ENCODE measurements around the gene KISS1R. TPM values are rescaled to one million over a fixed set of nuclear protein-coding genes. Genes with fewer than 3 reads are reported as not detected.
A peak's percentile ranks its signal among the peaks of the same experiment; 100 is the strongest.

The KISS1R gene
- polyA plus RNA-seq, 2 donors, result 0.01 TPM; not detected in 1

GRCh38 chr19:898663-899062 lies 18.5 kb upstream of the KISS1R start:
- Histone ChIP-seq H3K27me3 (ENCODE audit: control insufficient read depth in 1 of 2, insufficient read depth in 2 of 2, low read length in 2 of 2) (no peaks in the 10 kb centered on the region), H3K36me3 (ENCODE audit: control insufficient read depth in 2 of 2, insufficient read depth in 2 of 2, low read length in 1 of 2) (peaks cover 6 to 20% of the 10 kb centered on the region in 2 donors), H3K4me1 (ENCODE audit: control insufficient read depth in 2 of 2, insufficient read depth in 2 of 2, low read length in 1 of 2) (peaks cover 0 to under 1% of the 10 kb centered on the region in 2 donors), H3K4me3 (ENCODE audit: low read depth in 1 of 2, low read length in 2 of 2) (no peak overlapping the region), H3K9me3 (ENCODE audit: control insufficient read depth in 2 of 2, insufficient read depth in 1 of 2, low read depth in 1 of 2, low read length in 1 of 2) (no peaks in the 10 kb centered on the region), H3K27ac (ENCODE audit: low read depth in 2 of 2, low read length in 1 of 2) (no peak overlapping the region)
- WGBS, 2 donors, result 76 to 77% methylated on average over 17 to 20 of the region's 20 CpGs

GRCh38 chr19:899336-900042 lies 17.6 kb upstream of the KISS1R start:
- Histone ChIP-seq H3K27ac (ENCODE audit: low read depth in 2 of 2, low read length in 1 of 2) (no peak overlapping the region), H3K4me3 (ENCODE audit: low read depth in 1 of 2, low read length in 2 of 2) (no peak overlapping the region), H3K4me1 (ENCODE audit: control insufficient read depth in 2 of 2, insufficient read depth in 2 of 2, low read length in 1 of 2) (peaks cover 2 to 3% of the 10 kb centered on the region in 2 donors), H3K27me3 (ENCODE audit: control insufficient read depth in 1 of 2, insufficient read depth in 2 of 2, low read length in 2 of 2) (no peaks in the 10 kb centered on the region), H3K36me3 (ENCODE audit: control insufficient read depth in 2 of 2, insufficient read depth in 2 of 2, low read length in 1 of 2) (peaks cover 6 to 20% of the 10 kb centered on the region in 2 donors), H3K9me3 (ENCODE audit: control insufficient read depth in 2 of 2, insufficient read depth in 1 of 2, low read depth in 1 of 2, low read length in 1 of 2) (no peaks in the 10 kb centered on the region)
- WGBS, 2 donors, result 90 to 91% methylated on average over 32 of the region's 32 CpGs

- 88 to 91% methylated on average over 15 of the region's 15 CpGs for WGBS, 2 donors
Observed at GRCh38 chr19:900043-900301, 17.2 kb upstream of the KISS1R start.

GRCh38 chr19:900302-901111 lies 16.6 kb upstream of the KISS1R start:
- WGBS, 2 donors, result 78 to 83% methylated on average over 26 to 30 of the region's 30 CpGs
- Histone ChIP-seq H3K4me1 (ENCODE audit: control insufficient read depth in 2 of 2, insufficient read depth in 2 of 2, low read length in 1 of 2) (peaks cover 2 to 3% of the 10 kb centered on the region in 2 donors), H3K27me3 (ENCODE audit: control insufficient read depth in 1 of 2, insufficient read depth in 2 of 2, low read length in 2 of 2) (no peaks in the 10 kb centered on the region), H3K27ac (ENCODE audit: low read depth in 2 of 2, low read length in 1 of 2) (no peak overlapping the region), H3K9me3 (ENCODE audit: control insufficient read depth in 2 of 2, insufficient read depth in 1 of 2, low read depth in 1 of 2, low read length in 1 of 2) (no peaks in the 10 kb centered on the region), H3K36me3 (ENCODE audit: control insufficient read depth in 2 of 2, insufficient read depth in 2 of 2, low read length in 1 of 2) (peaks cover 6 to 20% of the 10 kb centered on the region in 2 donors), H3K4me3 (ENCODE audit: low read depth in 1 of 2, low read length in 2 of 2) (no peak overlapping the region)

More at GRCh38 chr19:900043-900301, 17.2 kb upstream of the KISS1R start:
- no peaks in the 10 kb centered on the region for H3K9me3 ChIP-seq (ENCODE audit: control insufficient read depth in 2 of 2, insufficient read depth in 1 of 2, low read depth in 1 of 2, low read length in 1 of 2)
- H3K27me3 ChIP-seq (ENCODE audit: control insufficient read depth in 1 of 2, insufficient read depth in 2 of 2, low read length in 2 of 2), result no peaks in the 10 kb centered on the region
- H3K4me1 ChIP-seq (ENCODE audit: control insufficient read depth in 2 of 2, insufficient read depth in 2 of 2, low read length in 1 of 2), result peaks cover 2 to 3% of the 10 kb centered on the region in 2 donors
- no peak overlapping the region for H3K27ac ChIP-seq (ENCODE audit: low read depth in 2 of 2, low read length in 1 of 2)
- H3K36me3 ChIP-seq (ENCODE audit: control insufficient read depth in 2 of 2, insufficient read depth in 2 of 2, low read length in 1 of 2), result peaks cover 6 to 20% of the 10 kb centered on the region in 2 donors
- no peak overlapping the region for H3K4me3 ChIP-seq (ENCODE audit: low read depth in 1 of 2, low read length in 2 of 2)

- WGBS, 2 donors, result 93 to 95% methylated on average over 25 to 27 of the region's 27 CpGs
Observed at GRCh38 chr19:901216-902092, 15.7 kb upstream of the KISS1R start.

GRCh38 chr19:902093-902370 lies 15.1 kb upstream of the KISS1R start:
- Histone ChIP-seq H3K4me3 (ENCODE audit: low read depth in 1 of 2, low read length in 2 of 2) (no peak overlapping the region), H3K27me3 (ENCODE audit: control insufficient read depth in 1 of 2, insufficient read depth in 2 of 2, low read length in 2 of 2) (no peaks in the 10 kb centered on the region), H3K36me3 (ENCODE audit: control insufficient read depth in 2 of 2, insufficient read depth in 2 of 2, low read length in 1 of 2) (peaks cover 6 to 20% of the 10 kb centered on the region in 2 donors), H3K4me1 (ENCODE audit: control insufficient read depth in 2 of 2, insufficient read depth in 2 of 2, low read length in 1 of 2) (peaks cover 2 to 3% of the 10 kb centered on the region in 2 donors), H3K9me3 (ENCODE audit: control insufficient read depth in 2 of 2, insufficient read depth in 1 of 2, low read depth in 1 of 2, low read length in 1 of 2) (no peaks in the 10 kb centered on the region), H3K27ac (ENCODE audit: low read depth in 2 of 2, low read length in 1 of 2) (no peak overlapping the region)
- WGBS, 2 donors, result 87 to 93% methylated on average over 7 of the region's 7 CpGs

More at GRCh38 chr19:901216-902092, 15.7 kb upstream of the KISS1R start:
- Histone ChIP-seq H3K27ac (ENCODE audit: low read depth in 2 of 2, low read length in 1 of 2) (no peak overlapping the region), H3K36me3 (ENCODE audit: control insufficient read depth in 2 of 2, insufficient read depth in 2 of 2, low read length in 1 of 2) (peaks cover 6 to 20% of the 10 kb centered on the region in 2 donors), H3K4me3 (ENCODE audit: low read depth in 1 of 2, low read length in 2 of 2) (no peak overlapping the region), H3K9me3 (ENCODE audit: control insufficient read depth in 2 of 2, insufficient read depth in 1 of 2, low read depth in 1 of 2, low read length in 1 of 2) (no peaks in the 10 kb centered on the region), H3K4me1 (ENCODE audit: control insufficient read depth in 2 of 2, insufficient read depth in 2 of 2, low read length in 1 of 2) (peaks cover 2 to 3% of the 10 kb centered on the region in 2 donors), H3K27me3 (ENCODE audit: control insufficient read depth in 1 of 2, insufficient read depth in 2 of 2, low read length in 2 of 2) (no peaks in the 10 kb centered on the region)

- Histone ChIP-seq H3K9me3 (ENCODE audit: control insufficient read depth in 2 of 2, insufficient read depth in 1 of 2, low read depth in 1 of 2, low read length in 1 of 2) (no peaks in the 10 kb centered on the region), H3K4me3 (ENCODE audit: low read depth in 1 of 2, low read length in 2 of 2) (no peak overlapping the region), H3K27me3 (ENCODE audit: control insufficient read depth in 1 of 2, insufficient read depth in 2 of 2, low read length in 2 of 2) (no peaks in the 10 kb centered on the region), H3K36me3 (ENCODE audit: control insufficient read depth in 2 of 2, insufficient read depth in 2 of 2, low read length in 1 of 2) (peaks cover 6 to 16% of the 10 kb centered on the region in 2 donors), H3K27ac (ENCODE audit: low read depth in 2 of 2, low read length in 1 of 2) (no peak overlapping the region), H3K4me1 (ENCODE audit: control insufficient read depth in 2 of 2, insufficient read depth in 2 of 2, low read length in 1 of 2) (peaks cover 2 to 3% of the 10 kb centered on the region in 2 donors)
- WGBS, 2 donors, result 88 to 91% methylated on average over 14 of the region's 14 CpGs
Observed at GRCh38 chr19:902446-903226, 14.5 kb upstream of the KISS1R start.

- Histone ChIP-seq H3K27me3 (ENCODE audit: control insufficient read depth in 1 of 2, insufficient read depth in 2 of 2, low read length in 2 of 2) (no peaks in the 10 kb centered on the region), H3K4me1 (ENCODE audit: control insufficient read depth in 2 of 2, insufficient read depth in 2 of 2, low read length in 1 of 2) (peaks cover 2 to 3% of the 10 kb centered on the region in 2 donors), H3K27ac (ENCODE audit: low read depth in 2 of 2, low read length in 1 of 2) (peak overlapping the region in 1 of 2 donors; percentile 17), H3K36me3 (ENCODE audit: control insufficient read depth in 2 of 2, insufficient read depth in 2 of 2, low read length in 1 of 2) (peaks cover 6 to 15% of the 10 kb centered on the region in 2 donors), H3K9me3 (ENCODE audit: control insufficient read depth in 2 of 2, insufficient read depth in 1 of 2, low read depth in 1 of 2, low read length in 1 of 2) (no peaks in the 10 kb centered on the region), H3K4me3 (ENCODE audit: low read depth in 1 of 2, low read length in 2 of 2) (no peak overlapping the region)
- WGBS, 2 donors, result 51 to 60% methylated on average over 32 of the region's 32 CpGs
Observed at GRCh38 chr19:903266-903797, 13.8 kb upstream of the KISS1R start.

Data from esophagus (tissue), 2 donors.